Measurements from ENCODE around the gene TMEM132D.

DNA sequence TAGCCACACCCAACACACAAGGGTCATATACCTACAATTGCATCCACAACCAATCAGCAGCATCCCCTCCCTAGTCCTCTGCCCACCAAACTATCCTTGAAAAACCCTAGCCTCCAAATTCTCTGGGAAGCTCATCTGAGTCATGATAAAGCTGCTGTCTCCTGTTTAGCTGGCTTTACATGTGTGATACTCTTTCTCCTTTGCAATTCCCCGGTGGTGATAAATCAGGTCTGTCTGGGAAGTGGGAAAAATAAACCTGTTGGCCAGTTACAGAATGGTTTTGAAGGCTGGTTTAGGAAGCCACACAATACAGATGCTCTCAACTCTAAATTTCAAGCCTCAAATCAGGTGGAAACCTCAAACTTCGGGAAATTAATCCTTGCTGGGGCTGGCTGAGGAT is 41.9 kb downstream of the TMEM132D start:
- no peak for TF ChIP-seq EZH2 (IDR thresholded peaks at IDR 0.05)
- TF ChIP-seq, protein P1, sequence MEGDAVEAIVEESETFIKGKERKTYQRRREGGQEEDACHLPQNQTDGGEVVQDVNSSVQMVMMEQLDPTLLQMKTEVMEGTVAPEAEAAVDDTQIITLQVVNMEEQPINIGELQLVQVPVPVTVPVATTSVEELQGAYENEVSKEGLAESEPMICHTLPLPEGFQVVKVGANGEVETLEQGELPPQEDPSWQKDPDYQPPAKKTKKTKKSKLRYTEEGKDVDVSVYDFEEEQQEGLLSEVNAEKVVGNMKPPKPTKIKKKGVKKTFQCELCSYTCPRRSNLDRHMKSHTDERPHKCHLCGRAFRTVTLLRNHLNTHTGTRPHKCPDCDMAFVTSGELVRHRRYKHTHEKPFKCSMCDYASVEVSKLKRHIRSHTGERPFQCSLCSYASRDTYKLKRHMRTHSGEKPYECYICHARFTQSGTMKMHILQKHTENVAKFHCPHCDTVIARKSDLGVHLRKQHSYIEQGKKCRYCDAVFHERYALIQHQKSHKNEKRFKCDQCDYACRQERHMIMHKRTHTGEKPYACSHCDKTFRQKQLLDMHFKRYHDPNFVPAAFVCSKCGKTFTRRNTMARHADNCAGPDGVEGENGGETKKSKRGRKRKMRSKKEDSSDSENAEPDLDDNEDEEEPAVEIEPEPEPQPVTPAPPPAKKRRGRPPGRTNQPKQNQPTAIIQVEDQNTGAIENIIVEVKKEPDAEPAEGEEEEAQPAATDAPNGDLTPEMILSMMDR (IDR thresholded peaks at IDR 0.05), result no peak
